HK-2 (cell line): ENCODE measurements around the gene CXCL12.

Source experiments
- DNase-seq: peaks from one replicate; pipeline ENCODE4 v3.0.0-alpha.2; 2018; ENCODE audit not compliant: unreplicated experiment

CXCL12 gene

DNA sequence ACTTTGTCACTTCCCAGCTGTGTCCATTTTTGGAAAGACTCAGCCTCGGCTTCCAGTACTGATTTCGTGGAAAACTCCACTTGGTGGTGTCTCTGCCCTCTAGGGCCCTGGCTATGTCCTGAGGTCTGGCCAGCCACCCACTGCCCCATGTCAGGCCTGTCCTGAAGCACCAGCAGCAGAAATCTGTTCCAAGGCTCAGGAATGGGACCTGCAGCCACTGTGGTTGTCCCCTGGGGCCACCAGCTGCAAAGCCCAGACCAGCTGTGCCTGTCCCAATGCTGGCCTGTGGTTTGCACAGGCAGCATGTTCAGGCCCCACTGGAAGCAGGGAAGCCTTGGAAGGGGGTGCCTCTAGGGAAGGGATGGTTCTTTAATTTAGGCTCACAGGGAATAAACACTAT, 21.2 kb downstream of the CXCL12 start:
- DNase-seq: no peak

GRCh38 chr10:44362866-44363711, 21.8 kb downstream of the CXCL12 start:
- no peak for DNase-seq

DNA sequence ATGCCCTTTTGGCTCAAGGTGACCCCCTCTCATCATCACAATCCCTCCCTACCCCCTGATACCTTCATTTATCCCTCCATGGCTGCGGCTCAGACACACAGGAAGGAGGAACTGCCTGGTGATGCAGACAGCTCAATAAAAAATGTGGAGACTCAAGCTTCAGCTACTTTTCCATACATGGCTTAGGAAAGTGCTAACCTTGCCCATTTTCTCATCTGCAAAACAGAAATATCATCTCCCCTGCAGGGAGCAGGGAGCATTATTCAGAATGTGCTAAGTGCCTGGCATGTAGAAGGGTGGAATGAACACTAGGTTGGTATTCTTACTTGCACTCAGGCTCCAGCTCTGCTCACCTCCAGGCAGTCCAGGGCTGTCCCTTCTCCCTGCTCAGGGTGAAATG, 23.8 kb downstream of the CXCL12 start:
- no peak for DNase-seq

- DNase-seq: no peak
Observed at GRCh38 chr10:44358080-44358771, 26.7 kb downstream of the CXCL12 start.

DNA sequence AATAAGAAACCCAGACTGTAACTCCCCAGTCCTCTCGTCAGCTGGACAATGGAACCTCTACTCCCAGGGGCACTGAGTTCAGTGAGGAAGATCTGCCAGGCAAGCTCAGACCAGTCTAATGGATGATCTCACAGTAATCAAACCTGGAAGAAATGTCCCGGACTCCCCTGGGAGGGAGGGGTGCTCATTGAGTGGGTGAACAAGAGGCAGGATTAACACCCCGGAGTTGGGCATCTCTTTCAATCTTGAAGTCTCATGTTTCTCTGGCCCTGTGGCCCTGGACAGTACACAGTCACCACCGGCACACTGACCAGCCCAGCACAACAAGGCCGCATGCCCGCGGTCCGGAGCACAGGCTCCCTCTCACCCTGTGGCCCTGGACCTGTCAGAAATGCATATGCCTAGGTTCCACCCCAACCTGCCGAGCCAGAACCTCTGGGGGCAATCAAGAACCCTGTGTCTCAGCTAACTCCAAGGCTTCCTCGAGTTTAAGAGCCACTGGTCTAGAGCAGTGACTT, 27.8 kb downstream of the CXCL12 start:
- no peak for DNase-seq

DNA sequence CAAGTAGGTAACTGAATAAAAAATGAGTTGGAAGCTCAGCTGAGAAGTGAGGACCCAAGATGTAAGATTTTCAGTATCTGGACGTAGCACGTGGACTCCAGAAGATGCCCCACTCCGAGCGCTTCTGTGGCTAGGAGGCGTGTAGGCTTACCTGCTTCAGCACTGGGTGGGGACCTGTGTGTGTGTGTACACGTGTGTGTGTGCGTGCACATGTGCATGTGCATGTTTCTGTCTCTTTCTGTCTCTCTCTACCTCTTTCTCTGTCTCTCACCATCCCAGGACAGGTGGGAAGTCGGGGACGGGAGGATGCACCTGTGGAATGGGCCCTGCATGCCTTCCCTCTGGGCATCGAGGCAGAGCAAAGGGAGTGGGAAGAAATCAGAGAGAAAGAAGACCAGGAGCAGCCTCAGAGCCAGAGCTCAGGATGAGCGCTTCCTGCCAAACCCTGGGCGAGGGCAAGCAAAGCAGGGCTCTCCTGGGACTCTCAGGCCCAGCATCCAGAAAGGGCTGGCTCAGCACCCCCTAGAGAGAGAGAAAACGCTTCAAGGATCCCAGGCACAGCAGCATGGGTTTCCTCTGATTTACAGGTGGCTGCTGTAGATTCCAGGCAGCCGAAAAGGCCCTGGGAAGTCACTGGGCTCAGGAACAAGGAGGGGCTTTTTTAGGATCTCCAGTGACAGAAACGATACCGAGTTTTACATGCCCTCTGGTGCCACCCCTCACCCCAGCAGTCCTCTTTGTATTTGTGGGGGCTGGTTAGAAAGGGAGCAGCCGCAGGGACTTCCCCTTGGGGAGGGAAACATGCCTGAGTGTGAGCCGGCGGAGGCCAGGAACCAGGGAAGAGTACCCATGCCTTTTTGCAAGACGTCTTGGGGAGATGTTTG, 28.5 kb downstream of the CXCL12 start:
- DNase-seq: no peak

DNA sequence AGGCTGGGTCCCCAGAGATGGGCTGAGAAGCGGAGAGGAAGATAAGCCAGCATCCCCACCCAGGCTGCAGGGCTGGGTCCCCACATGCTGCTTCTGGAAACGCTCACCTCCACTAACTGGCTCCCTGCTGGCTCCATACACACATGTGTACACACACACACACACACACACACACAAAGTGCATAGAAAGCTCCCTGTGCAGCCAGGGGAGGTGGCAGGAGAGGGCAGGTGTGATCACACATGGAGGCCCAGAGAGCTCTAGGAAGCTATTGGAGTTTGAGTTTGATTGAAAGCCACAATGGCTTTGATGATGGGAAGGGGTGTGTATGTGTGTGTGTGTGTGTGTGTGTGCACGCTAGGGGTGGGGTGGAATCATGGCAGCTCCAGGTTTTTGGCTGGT, 29.3 kb downstream of the CXCL12 start:
- DNase-seq: no peak

DNA sequence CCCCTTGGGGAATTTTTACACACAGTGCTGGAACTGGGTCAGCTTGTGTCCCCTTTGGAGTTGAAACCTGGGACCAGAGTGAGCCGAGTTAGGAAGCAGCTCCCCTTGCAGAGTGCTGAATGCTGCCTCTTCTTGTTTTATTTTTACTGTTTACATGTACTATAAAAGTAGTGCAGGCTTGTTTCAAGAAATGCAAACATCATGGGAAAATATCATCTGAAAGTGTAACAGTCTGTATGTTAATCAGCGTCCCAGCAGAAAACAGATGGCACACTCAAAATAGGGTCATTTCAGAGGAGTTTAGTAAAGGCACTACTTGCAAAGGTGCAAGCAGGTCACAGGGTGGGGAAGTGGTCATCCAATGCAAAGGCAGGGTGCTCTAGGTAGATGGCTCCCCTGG, 30.1 kb downstream of the CXCL12 start:
- DNase-seq: no peak

DNA sequence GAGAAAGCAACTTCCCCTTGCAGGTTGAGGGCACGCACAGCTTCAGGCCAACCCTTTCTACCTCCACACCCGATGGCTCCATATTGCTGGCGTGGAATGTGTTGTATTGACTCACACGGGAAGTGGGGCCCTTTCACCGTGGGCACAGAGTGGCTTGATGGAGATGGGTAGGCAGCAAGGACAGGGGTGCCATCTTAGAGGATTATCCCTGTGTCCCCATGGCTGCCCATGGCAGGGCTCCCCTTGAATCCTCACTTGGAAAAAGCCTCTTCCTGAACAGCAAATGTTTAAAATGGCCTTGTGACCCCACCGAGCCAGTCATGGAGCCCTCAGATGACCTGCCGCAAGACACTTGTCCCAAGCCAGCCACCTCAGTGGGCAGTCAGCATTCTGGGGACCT, 31.2 kb downstream of the CXCL12 start:
- no peak for DNase-seq

- no peak for DNase-seq
Observed at GRCh38 chr10:44353128-44353390, 31.8 kb downstream of the CXCL12 start.

DNA sequence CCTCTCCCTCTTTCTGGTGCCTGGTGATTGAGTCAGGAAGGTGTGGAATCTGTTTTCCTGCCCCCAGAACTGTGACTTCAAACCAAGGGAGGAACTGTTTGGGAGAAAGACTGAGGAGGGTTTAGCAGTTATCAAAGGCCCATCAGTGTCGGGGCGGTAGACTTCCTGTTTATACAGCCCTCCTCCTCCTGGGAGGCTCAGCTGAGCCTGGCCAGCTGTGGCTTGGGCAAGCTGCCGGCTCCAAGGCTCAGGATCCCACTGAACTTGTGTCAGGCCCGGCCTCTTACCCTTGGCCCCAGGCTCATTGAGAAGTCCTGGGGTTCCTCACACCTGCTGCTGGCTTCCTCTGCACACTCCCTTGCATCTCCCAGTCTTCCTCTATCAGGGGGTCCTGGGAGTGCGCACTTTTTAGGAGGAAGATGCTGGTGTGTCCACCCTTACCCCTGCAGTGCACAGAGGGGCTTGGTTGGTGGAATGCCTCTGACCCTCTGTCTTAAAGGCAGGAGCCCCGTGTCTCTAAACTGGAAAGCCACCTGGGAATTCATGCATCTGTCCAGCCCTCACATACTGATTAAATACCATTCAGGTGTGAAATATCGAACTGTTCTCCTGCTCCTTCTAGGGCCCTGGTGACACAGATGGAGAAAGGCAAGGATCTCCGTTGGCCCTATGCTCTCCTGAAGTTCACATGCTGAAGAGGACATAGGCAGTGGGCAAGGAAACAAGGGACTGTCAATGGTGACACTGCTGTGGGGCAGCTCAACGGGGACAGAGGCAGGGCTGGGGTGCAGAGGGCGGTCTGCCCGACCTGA, 32.4 kb downstream of the CXCL12 start:
- no peak for DNase-seq

- no peak for DNase-seq
Observed at GRCh38 chr10:44348496-44348895, 36.4 kb downstream of the CXCL12 start.

DNA sequence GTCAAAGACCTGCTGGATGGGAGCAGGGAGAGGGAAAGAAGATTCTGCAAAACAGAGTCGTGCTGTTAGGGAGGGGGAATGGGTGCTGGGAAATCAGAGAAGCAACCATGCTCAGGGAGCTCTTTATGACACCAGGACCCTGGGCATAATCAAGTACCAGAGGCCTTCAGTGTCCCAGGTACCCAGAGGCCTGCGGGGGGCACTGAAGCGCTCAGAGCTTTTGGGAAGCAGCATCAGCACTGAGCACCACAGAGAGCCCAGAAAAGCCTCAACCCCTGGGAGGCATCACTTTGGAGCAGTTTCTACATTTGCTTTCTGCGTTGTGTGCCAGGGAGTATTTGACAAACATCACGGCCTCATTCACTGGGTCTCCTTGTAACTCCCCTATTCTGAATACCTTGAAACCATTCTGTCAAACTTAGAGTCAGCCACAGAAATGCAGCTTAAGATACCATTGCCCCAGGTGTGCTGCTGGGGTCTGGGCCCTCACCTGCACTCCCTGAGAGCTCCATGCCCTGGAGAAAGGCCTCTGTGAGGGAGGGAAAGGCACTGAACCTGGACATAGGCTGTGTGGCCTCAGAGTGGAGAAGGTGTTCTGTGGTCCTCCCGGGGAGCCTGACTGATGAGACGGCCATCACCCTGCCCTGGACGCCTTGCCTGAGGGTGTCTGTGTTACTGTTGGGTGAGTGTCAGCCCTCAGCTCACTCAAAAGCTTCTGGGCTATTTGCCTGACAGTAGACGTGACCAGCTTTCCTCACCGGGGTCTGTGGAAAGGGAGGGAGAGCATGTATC, 37.1 kb downstream of the CXCL12 start:
- DNase-seq: no peak

DNA sequence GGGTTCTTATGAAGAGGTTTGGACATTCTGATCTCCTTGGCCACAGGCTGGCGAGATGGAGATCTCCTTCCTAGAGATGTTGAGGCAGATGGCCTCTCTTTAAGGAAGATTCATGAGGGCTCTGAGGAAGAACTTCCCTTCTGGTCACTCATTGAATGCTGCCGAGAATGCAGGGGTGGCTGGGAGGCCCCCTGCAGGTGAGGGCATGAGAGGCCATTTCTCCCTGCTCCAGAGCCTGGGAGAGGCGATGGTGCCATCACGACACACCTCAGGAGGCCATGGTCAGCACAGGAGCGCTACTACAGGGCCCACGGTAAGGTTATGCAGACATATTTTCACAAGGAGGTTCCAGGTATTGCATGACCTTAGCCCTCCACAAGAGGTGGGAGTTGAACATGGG, 40.2 kb downstream of the CXCL12 start:
- DNase-seq: no peak

- no peak for DNase-seq
Observed at GRCh38 chr10:44343843-44344242, 41.1 kb downstream of the CXCL12 start.

DNA sequence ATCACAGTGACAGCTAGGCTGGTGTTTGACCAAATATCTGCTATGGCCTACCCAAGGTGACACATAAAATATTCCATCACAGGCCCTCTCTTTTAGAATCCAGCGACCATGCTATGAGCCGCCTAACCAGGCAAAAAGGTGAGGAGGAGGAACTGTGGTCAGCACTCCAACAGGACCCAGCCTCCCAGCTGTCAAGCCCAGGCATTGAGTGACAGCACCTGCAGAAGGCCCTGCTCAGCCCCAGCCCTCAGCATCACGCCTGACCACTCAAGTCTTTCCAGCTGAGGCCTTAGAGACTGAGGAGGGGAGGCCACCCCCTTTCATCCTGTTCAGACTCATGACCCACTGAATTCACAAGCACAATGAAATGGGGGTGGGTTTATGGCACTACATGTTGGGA, 43.0 kb downstream of the CXCL12 start:
- DNase-seq: no peak

- DNase-seq: no peak
Observed at GRCh38 chr10:44340557-44340956, 44.3 kb downstream of the CXCL12 start.

GRCh38 chr10:44339218-44339617, 45.7 kb downstream of the CXCL12 start:
- no peak for DNase-seq

DNA sequence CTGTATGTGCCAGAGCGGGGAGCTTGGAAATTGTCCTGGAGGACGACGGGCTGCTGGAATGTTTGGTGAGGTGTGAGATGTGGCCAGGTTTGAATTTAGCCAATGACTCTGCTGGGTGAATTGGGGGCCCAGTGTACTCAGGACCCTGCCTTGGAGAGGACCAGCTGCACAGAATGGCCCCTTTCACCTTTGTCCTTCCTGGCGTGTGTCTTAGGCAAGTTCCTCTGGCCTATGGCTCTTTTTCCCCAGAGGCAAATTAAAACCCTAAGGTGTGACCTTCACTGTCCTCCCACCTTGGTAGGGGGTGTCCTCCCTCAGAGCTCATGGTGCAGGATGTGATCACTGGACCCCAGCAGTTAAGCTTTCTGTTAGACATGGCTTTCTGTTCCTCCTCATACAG, 47.8 kb downstream of the CXCL12 start:
- DNase-seq: no peak

- no peak for DNase-seq
Observed at GRCh38 chr10:44335330-44336021, 49.4 kb downstream of the CXCL12 start.
